Stimulated activated CD8-positive, alpha-beta memory T cell treated with anti-CD3 and anti-CD28 coated beads, Interleukin-12 subunit alpha, Interleukin-12 subunit beta, amount 100 ng/mL, for 4 hours (primary cell): ENCODE data around the gene TNRC6C.

Experiments used
- DNase-seq: peaks from one replicate; pipeline ENCODE4 v3.0.0-alpha.2; 2020; ENCODE audit warnings: low read depth

TNRC6C gene

GRCh38 chr17:78013683-78014467 is 55.4 kb downstream of the TNRC6C start:
- DNase-seq: no peak

- no peak for DNase-seq
Observed at GRCh38 chr17:78014646-78015045, 56.1 kb downstream of the TNRC6C start.

GRCh38 chr17:78016852-78017251 is 58.3 kb downstream of the TNRC6C start:
- DNase-seq: no peak

- no peak for DNase-seq
Observed at GRCh38 chr17:78019367-78019975, 61.0 kb downstream of the TNRC6C start.

GRCh38 chr17:78019976-78020716 is 61.6 kb downstream of the TNRC6C start:
- DNase-seq: no peak

- no peak for DNase-seq
Observed at GRCh38 chr17:78020717-78021108, 62.2 kb downstream of the TNRC6C start.

GRCh38 chr17:78022425-78022824 is 63.9 kb downstream of the TNRC6C start:
- no peak for DNase-seq

- no peak for DNase-seq
Observed at GRCh38 chr17:78023042-78023441, 64.5 kb downstream of the TNRC6C start.

- DNase-seq: no peak
Observed at GRCh38 chr17:78026381-78026780, 67.9 kb downstream of the TNRC6C start.

- DNase-seq: no peak
Observed at GRCh38 chr17:78027121-78027520, 68.6 kb downstream of the TNRC6C start.

GRCh38 chr17:78029697-78030096 is 71.2 kb downstream of the TNRC6C start:
- no peak for DNase-seq

GRCh38 chr17:78031435-78031834 is 72.9 kb downstream of the TNRC6C start:
- DNase-seq: no peak

- no peak for DNase-seq
Observed at GRCh38 chr17:78032166-78032565, 73.7 kb downstream of the TNRC6C start.

- no peak for DNase-seq
Observed at GRCh38 chr17:78034429-78035091, 76.1 kb downstream of the TNRC6C start.

- no peak for DNase-seq
Observed at GRCh38 chr17:78037280-78037679, 78.8 kb downstream of the TNRC6C start.

GRCh38 chr17:78038748-78039288 is 80.3 kb downstream of the TNRC6C start:
- no peak for DNase-seq

GRCh38 chr17:78039581-78039980 is 81.1 kb downstream of the TNRC6C start:
- DNase-seq: no peak

- no peak for DNase-seq
Observed at GRCh38 chr17:78040440-78041385, 82.2 kb downstream of the TNRC6C start.

- DNase-seq: no peak
Observed at GRCh38 chr17:78041386-78042179, 83.1 kb downstream of the TNRC6C start.

- no peak for DNase-seq
Observed at GRCh38 chr17:78042542-78042941, 84.0 kb downstream of the TNRC6C start.
